HG03066 (cell line): ENCODE results near the gene HRCT1.

Experiments
- ATAC-seq: cut with Tn5 transposase; IDR thresholded peaks from one replicate; pipeline ENCODE4 v1.9.1; 2021; ENCODE audit warnings: low read depth; ENCODE audit not compliant: unreplicated experiment

The HRCT1 gene

GRCh38 chr9:35939679-35940250, 33.8 kb downstream of the HRCT1 start:
- no peak for ATAC-seq

GRCh38 chr9:35940458-35941407, 34.7 kb downstream of the HRCT1 start:
- no peak for ATAC-seq

- no peak for ATAC-seq
These were observed 36.3 kb downstream of the HRCT1 start for GRCh38 chr9:35942286-35942685.

- ATAC-seq = no peak
These were observed 38.2 kb downstream of the HRCT1 start for GRCh38 chr9:35944173-35944572.

- no peak for ATAC-seq
These were observed 38.8 kb downstream of the HRCT1 start for GRCh38 chr9:35944841-35945240.

GRCh38 chr9:35945341-35946018, 39.5 kb downstream of the HRCT1 start:
- no peak for ATAC-seq

GRCh38 chr9:35948451-35948850, 42.4 kb downstream of the HRCT1 start:
- no peak for ATAC-seq

- ATAC-seq = no peak
These were observed 42.9 kb downstream of the HRCT1 start for GRCh38 chr9:35948901-35949318.

GRCh38 chr9:35951736-35952135, 45.7 kb downstream of the HRCT1 start:
- no peak for ATAC-seq

GRCh38 chr9:35952526-35953191, 46.7 kb downstream of the HRCT1 start:
- ATAC-seq = no peak

GRCh38 chr9:35954942-35955546, 49.0 kb downstream of the HRCT1 start:
- no peak for ATAC-seq

- no peak for ATAC-seq
These were observed 50.6 kb downstream of the HRCT1 start for GRCh38 chr9:35956651-35957050.
